ENCODE results near the gene RPTOR. TPM values are rescaled to one million over a fixed set of nuclear protein-coding genes. Genes with fewer than 3 reads are reported as not detected.
"Not testable (repeated sequence)": the region's sequence is repeated elsewhere in the genome, so short reads cannot be mapped to it uniquely, and the experiment has no call there.

The RPTOR gene
- total RNA-seq, 6 experiments from 2014 or later, result 34.4 to 39.2 (median 35.5) TPM

GRCh38 chr17:80815151-80815681 lies 270.6 kb downstream of the RPTOR start:
- H3K4me1 Mint-ChIP-seq (ENCODE audit: low read depth), result peaks cover 17% of the 10 kb centered on the region
- no peak overlapping the region for H3K27ac Mint-ChIP-seq
- TF ChIP-seq CTCF (IDR thresholded peaks at IDR 0.05), result no peak
- no peak overlapping the region for H3K4me3 Mint-ChIP-seq
- peaks cover 15% of the 10 kb centered on the region for H3K36me3 Mint-ChIP-seq (ENCODE audit: low read depth)
- peaks cover 3% of the 10 kb centered on the region for H3K27me3 Mint-ChIP-seq (ENCODE audit: insufficient read depth)
- DNase-seq, result no peak
- no peaks in the 10 kb centered on the region for H3K9me3 Mint-ChIP-seq

GRCh38 chr17:80815718-80816117 lies 271.1 kb downstream of the RPTOR start:
- H3K9me3 Mint-ChIP-seq; H3K27ac Mint-ChIP-seq; H3K27me3 Mint-ChIP-seq (ENCODE audit: insufficient read depth); DNase-seq; H3K4me3 Mint-ChIP-seq: not testable (repeated sequence)
- Mint-ChIP-seq H3K4me1 (ENCODE audit: low read depth) (peaks cover 17% of the 10 kb centered on the region), H3K36me3 (ENCODE audit: low read depth) (peaks cover 13% of the 10 kb centered on the region)

GRCh38 chr17:80816241-80817103 lies 271.8 kb downstream of the RPTOR start:
- Mint-ChIP-seq H3K27ac (no peak overlapping the region), H3K36me3 (ENCODE audit: low read depth) (peaks cover 11% of the 10 kb centered on the region), H3K4me3 (no peak overlapping the region), H3K27me3 (ENCODE audit: insufficient read depth) (peaks cover 3% of the 10 kb centered on the region), H3K4me1 (ENCODE audit: low read depth) (peaks cover 17% of the 10 kb centered on the region), H3K9me3 (no peaks in the 10 kb centered on the region)
- DNase-seq, result no peak
- no peak for TF ChIP-seq CTCF (IDR thresholded peaks at IDR 0.05)

- DNase-seq, result no peak
- Mint-ChIP-seq H3K9me3 (no peaks in the 10 kb centered on the region), H3K4me3 (no peak overlapping the region), H3K4me1 (ENCODE audit: low read depth) (peaks cover 18% of the 10 kb centered on the region), H3K27ac (peak overlapping the region; percentile 69; the same call in 1 of the 2 replicates), H3K36me3 (ENCODE audit: low read depth) (peaks cover 12% of the 10 kb centered on the region), H3K27me3 (ENCODE audit: insufficient read depth) (peaks cover 3% of the 10 kb centered on the region)
- TF ChIP-seq CTCF (IDR thresholded peaks at IDR 0.05), result no peak
Measured at GRCh38 chr17:80817321-80817845, 272.7 kb downstream of the RPTOR start.

- Mint-ChIP-seq H3K4me3 (no peak overlapping the region), H3K9me3 (no peaks in the 10 kb centered on the region), H3K27ac (peak overlapping the region; percentile 69; the same call in 1 of the 2 replicates), H3K4me1 (ENCODE audit: low read depth) (peaks cover 23% of the 10 kb centered on the region), H3K27me3 (ENCODE audit: insufficient read depth) (peaks cover 3% of the 10 kb centered on the region), H3K36me3 (ENCODE audit: low read depth) (peaks cover 17% of the 10 kb centered on the region)
- peak; percentile 47 for DNase-seq
- no peak for TF ChIP-seq CTCF (IDR thresholded peaks at IDR 0.05)
Measured at GRCh38 chr17:80817861-80818260, 273.2 kb downstream of the RPTOR start.

- Mint-ChIP-seq H3K4me3 (no peak overlapping the region), H3K4me1 (ENCODE audit: low read depth) (peaks cover 25% of the 10 kb centered on the region), H3K27ac (no peak overlapping the region; the same call in 1 of the 2 replicates), H3K27me3 (ENCODE audit: insufficient read depth) (peaks cover 4% of the 10 kb centered on the region), H3K36me3 (ENCODE audit: low read depth) (peaks cover 20% of the 10 kb centered on the region), H3K9me3 (no peaks in the 10 kb centered on the region)
- no peak for DNase-seq
- no peak for TF ChIP-seq CTCF (IDR thresholded peaks at IDR 0.05)
Measured at GRCh38 chr17:80818871-80819270, 274.2 kb downstream of the RPTOR start.

Data from HFFc6 (cell line).